GM19240 (cell line): ENCODE results near the gene CFL1.
A peak's percentile ranks its signal among the peaks of the same experiment; 100 is the strongest.

ENCODE experiments used
- DNase-seq: peaks from one replicate; pipeline ENCODE4 v3.0.0; 2011; ENCODE audit warnings: low spot score; ENCODE audit not compliant: insufficient read length

CFL1 gene

DNA sequence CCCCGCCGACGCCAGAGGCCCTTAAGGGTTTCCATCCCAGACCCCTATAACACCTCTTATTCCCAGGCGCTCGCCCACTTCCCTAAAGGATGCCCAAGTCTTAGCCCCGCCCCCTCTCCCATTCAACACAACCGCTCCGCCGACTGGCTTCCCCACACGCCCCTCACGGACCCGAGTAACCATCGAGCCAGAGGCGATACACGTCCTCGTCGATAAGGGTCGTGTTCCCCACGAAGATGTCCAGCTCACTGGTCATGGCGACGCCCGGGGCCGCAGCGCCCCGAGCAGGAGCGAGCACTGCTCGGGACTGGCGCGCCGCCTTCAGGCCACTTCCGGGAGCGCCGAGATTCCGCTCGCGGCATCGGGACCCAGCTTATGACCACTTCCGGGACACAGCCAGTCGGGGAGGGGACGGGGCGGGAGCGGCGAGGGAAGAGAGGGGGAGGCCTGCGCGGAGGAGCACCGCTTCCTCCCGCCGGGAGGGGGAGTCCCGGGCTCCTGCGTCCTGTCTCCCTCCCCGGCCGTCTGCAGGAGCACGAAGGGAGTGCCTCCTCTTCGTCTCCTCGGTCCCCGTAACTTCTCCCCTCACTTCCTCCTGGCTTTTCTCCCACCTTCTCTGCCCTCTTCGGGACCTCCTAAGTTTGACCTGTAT lies 30.3 kb upstream of the CFL1 start, which contains the start of gene FIBP:
FIBP (minus strand) TSS at position 309 of the 652 bp plus-strand sequence; CDS start at position 256, 53 bp downstream.
- DNase-seq: peak; percentile 97

- DNase-seq: no peak
Measured at GRCh38 chr11:65887723-65888162, 29.8 kb upstream of the CFL1 start.

DNA sequence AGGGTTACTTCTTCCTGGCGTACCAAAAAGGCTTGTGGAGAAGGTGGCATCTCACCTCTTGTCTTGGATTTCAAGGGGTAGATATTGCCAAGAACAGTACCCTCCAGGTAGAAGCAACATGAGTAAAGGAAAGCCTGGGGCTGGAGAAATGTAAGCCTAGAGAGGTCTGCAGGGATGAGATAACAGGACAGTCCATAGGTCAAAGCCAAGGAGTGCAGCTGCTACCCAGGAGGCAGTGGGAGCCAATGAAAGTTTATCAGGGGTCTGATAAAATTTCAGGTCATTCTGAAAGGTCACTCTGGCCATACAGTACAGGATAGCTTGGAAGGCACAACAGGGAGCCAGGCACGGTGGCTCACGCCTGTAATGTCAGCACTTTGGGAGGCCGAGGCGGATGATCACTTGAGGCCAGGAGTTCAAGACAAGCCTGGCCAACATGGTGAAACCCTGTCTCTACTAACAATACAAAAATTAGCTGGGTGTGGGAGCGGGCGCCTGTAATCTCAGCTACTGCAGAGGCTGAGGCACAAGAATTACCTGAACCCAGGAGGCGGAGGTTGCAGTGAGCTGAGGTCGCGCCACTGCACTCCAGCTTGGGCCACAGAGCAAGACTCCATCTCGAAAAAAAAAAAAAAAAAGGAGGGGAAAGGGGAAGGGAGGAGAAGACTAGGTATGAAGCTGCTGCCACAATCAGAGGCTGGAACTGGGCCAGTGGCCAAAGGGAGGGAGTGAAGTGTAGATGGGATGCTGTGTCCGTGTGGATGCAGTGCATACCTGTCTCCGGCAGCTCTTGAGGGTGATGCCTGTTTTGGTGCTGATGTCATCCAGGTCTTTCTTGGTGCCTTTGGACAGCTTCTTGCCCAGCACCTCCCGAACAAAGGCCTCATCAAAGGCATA lies 29.1 kb upstream of the CFL1 start:
- no peak for DNase-seq

DNA sequence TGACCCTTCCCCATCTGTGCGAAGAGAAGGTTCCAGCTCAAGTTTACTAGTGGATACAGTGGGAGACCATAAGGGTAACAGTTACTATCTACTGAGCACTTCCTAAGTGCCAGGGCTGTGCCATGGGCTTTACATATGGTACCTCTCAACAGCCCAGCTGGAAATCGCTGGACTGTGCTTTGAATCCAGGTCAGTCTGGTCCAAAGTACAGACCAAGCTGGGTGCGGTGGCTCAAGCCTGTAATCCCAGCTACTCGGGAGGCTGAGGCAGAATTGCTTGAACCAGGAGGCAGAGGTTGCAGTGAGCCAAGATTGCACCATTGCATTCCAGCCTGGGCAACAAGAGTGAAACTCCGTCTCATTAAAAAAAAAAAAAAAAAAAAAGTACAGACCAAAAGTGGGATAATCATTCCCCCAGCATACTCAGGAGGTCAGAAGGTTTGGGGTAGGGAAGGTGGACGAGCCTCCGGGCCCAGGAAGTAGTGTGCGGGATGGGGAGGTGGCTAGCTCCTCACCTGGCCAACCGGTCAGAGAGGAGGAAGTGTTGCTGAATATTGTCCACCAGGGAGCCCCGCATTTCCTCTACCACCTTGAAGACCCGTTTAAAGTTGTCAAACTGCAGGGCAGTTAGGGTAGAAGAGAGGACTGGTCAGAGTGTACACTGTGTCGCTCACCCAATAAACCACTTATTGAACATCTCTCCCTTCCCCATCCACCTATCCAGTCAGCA lies 28.0 kb upstream of the CFL1 start:
- DNase-seq: no peak

- no peak for DNase-seq
Measured at GRCh38 chr11:65885231-65885630, 27.3 kb upstream of the CFL1 start.

GRCh38 chr11:65884716-65885092 lies 26.7 kb upstream of the CFL1 start:
- peak; percentile 82 for DNase-seq

- no peak for DNase-seq
Measured at GRCh38 chr11:65883786-65884715, 26.1 kb upstream of the CFL1 start.

- DNase-seq: no peak
Measured at GRCh38 chr11:65883058-65883761, 25.2 kb upstream of the CFL1 start.

- no peak for DNase-seq
Measured at GRCh38 chr11:65882120-65883057, 24.4 kb upstream of the CFL1 start.

DNA sequence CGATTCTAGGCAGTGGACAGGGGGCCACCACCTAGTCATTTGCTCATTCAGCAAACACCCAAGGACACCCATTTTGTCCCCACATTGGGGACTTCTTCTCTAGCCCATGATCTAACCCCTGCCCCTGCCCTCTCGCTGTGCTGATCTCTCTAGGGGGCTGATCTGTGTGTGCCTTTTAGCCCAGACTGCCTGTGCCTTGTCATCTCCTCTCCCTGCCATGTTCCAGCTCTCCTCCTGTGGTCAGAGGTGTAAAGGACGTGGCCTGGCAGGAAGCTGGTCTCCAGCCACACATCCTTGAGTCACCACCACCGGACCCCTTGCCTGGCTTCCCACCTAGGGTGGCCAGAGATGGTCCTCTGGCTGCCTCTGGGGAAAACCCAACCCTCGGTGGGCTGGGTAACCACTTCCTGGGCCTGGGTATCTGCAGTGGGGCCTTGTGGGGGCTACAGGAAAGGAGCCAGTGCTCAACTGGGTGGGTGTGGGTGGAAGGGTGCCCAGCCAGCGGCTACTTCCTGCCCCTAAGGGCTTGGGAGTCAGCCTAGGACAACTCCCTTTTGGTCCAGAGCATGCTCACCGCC lies 23.0 kb upstream of the CFL1 start:
- DNase-seq: no peak

GRCh38 chr11:65880027-65880426 lies 22.0 kb upstream of the CFL1 start:
- no peak for DNase-seq

DNA sequence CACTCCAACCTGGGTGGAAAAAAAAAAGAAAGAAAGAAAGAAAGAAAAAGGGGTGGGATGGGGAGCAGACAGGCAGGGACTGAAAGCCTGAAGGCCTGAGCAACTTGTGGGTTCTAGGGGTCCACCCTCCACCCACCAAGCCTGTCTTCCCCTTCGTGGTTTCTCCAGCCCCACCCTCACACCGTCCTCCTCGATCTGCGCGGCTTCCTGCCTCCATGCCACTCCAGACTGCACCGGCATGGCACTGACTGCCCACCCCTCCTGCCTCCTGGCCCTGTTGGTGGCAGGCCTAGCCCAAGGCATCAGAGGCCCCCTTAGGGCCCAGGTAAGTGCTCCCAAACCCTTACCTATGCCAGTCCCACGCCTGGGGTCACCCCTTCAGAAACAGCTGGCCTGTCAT lies 21.6 kb upstream of the CFL1 start, which contains the start of gene CTSW:
CTSW (plus strand) TSS at position 221 of the 400 bp plus-strand sequence; CDS start at position 239, 18 bp downstream.
- no peak for DNase-seq

DNA sequence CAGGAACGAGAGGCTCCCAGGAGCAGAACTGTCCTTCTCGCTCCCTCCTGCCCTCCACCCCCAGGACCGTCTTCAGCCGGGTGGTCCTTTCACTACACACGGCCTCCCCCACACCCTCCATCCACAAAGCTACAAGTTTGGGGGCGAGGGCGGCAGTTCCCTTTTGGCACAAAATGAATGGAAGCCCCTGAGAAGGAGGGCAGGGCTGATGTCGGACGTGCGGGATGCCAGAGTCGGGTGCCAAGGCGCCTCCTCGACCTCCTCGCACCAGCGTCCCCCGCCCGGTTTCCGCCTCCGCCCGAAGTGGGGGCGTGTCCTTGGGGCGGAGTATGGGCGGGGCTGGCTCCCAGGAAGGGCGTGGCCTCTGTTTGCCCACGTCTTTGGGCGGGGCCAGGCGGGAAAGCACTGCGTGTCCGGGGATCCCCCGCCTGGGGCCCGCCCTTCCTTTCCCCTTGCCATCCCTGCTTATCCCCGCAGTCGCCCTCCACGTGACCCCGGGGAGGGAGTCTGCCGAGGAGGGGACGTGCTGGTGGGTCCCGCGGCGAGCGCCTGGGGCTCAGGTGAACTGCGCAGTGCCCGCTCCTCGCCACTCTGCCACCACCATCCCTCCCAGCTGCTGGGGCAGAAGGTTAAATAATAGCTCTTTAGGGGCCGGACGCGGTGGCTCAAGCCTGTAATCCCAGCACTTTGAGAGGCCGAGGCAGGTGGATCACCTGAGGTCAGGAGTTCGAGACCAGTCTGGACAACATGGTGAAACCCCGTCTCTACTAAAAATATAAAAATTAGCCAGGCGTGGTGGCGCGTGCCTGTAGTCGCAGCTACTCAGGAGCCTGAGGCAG lies 15.6 kb upstream of the CFL1 start:
- DNase-seq: peak; percentile 98

DNA sequence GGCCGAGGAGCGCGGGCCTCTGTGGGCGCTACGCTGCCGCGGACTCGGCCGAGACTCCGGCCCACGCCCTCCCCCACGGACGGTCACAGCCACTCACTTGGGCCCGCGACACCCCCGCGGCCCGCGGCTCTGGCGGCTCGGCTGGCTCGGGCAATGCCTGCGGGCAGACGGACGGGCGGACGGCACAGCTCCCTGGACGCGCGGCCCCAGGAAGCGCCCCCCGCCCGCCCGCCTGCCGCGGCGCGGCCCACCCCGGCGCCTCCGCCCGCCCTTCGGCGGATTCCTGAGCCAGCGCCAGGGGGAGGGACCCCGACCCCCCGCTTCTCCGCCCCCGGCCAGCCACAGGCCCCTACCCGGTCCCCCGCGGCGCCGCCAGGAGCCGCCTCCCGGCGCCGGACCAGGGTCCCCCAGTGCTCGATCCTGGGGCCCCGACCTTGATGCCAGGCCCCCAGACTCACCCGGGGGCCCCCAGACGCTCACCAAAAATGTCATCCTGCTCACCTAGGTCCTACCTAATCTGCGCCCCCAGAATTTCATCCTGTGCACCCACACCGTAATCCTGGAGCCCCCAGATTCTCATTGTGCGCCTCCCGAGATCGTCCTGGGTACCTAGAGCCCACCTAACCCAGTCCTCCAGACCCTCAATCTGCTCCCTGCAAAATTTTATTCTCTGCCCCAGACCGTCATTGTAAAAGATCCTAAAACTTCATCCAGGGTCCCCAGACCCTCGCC lies 14.8 kb upstream of the CFL1 start, which contains the start of gene EFEMP2:
EFEMP2 (minus strand) TSS at position 215 of the 732 bp plus-strand sequence. CDS start 446 bp downstream, outside the sequence.
- DNase-seq: no peak

DNA sequence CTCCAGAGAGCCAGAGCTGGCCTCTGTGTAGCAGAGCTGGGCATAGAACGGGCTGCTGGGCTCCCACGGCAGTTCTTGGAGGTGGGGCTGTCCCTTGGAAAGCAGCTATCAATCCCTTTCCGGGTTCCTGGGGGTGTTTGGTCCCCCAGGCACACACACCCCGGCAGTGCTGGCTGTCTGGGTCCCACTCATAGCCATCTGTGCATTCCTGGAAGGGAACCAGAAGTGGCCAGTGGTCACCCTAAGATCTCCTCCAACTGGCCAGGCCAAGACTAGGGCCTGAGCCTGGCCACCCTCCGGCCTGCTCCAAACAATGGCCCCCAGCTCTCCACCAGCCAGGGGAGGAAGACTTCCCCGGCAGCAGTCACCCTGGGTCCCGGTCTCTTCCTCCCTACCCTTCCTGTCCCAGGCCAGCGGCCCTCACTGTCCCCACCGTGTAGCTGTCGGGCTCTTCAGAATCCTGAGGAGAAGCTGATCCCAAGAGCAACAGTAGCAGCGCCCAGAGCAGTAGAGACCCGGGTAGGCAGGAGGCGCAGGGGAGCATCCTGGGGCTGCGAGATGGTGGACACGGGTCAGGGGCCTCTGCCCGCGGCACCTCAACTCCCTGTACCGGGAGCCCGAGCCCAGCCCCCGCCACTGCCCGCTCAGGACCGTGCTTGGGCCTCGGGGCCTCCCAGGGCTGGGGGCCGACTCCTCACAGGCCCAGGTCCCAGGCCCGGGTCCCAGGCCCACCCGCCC lies 14.0 kb upstream of the CFL1 start:
- no peak for DNase-seq
